OCI-LY7 (cell line): ENCODE data around the gene TMEM200A. TPM values are rescaled to one million over a fixed set of nuclear protein-coding genes. Genes with fewer than 3 reads are reported as not detected.

ENCODE experiments used
- BruUV-seq: library from RNA; stranded (reverse); fragments of 400-500 nt; replicated peaks from 2 replicates; lab custom pipeline; 2021; lab: Mats Ljungman, UMichigan
- CTCF ChIA-PET: fragments of 300-600 bp; sonication (Branson Sonifier 250); formaldehyde crosslinking; loops from one replicate; lab custom pipeline; 2022; ENCODE audit warnings: antibody characterized with exemption; ENCODE audit not compliant: unreplicated experiment; lab: Charles Lee
- POLR2A ChIA-PET: fragments of 300-600 bp; sonication (Branson Sonifier 250); formaldehyde crosslinking; loops from one replicate; lab custom pipeline; 2022; ENCODE audit warnings: antibody characterized with exemption; lab: Charles Lee
- DNase-seq: peaks from one replicate; pipeline ENCODE4 v3.0.0-alpha.2; 2015; ENCODE audit warnings: low spot score
- H2AFZ ChIP-seq: fragments of 200-600 bp; sonication (generic), shearing (Covaris generic); 2 replicates; pipeline ENCODE4 v1.6.1; 2014; ENCODE audit warnings: mild to moderate bottlenecking, antibody characterized with exemption, low read length, moderate library complexity
- H3K27ac ChIP-seq: fragments of 200-600 bp; sonication (generic); 2 replicates; pipeline ENCODE4 v1.5.1; 2014; ENCODE audit warnings: mixed run types, low read depth, mild to moderate bottlenecking, moderate library complexity, low read length, inconsistent platforms; ENCODE audit not compliant: poor library complexity, severe bottlenecking
- H3K36me3 ChIP-seq: fragments of 200-600 bp; sonication (generic); 2 replicates; pipeline ENCODE4 v1.6.1; 2014; ENCODE audit warnings: mild to moderate bottlenecking, antibody characterized with exemption, low read length, moderate library complexity, mixed read lengths; ENCODE audit not compliant: insufficient read depth
- H3K4me1 ChIP-seq: fragments of 200-600 bp; sonication (generic); 2 replicates; pipeline ENCODE4 v1.5.1; 2014; ENCODE audit warnings: mild to moderate bottlenecking, low read length; ENCODE audit not compliant: insufficient read depth, poor library complexity, severe bottlenecking
- H3K4me2 ChIP-seq: fragments of 200-600 bp; sonication (generic); 2 replicates; pipeline ENCODE4 v1.6.1; 2014; ENCODE audit warnings: mild to moderate bottlenecking, low read length
- H3K4me3 ChIP-seq: fragments of 200-600 bp; sonication (generic); 2 replicates; pipeline ENCODE4 v1.5.1; 2014; ENCODE audit warnings: mild to moderate bottlenecking, low read depth, low read length; ENCODE audit not compliant: poor library complexity, severe bottlenecking
- H3K79me2 ChIP-seq: fragments of 200-600 bp; sonication (generic); 2 replicates; pipeline ENCODE4 v1.6.1; 2016; ENCODE audit warnings: low read depth, mild to moderate bottlenecking, low read length, moderate library complexity, mixed read lengths; ENCODE audit not compliant: insufficient read depth
- H3K9me2 ChIP-seq: fragments of 200-600 bp; sonication (generic); 2 replicates; pipeline ENCODE4 v1.6.1; 2016; ENCODE audit warnings: mild to moderate bottlenecking, low read length, mixed read lengths; ENCODE audit not compliant: insufficient read depth
- H3K9me3 ChIP-seq: fragments of 200-600 bp; sonication (generic); 2 replicates; pipeline ENCODE4 v1.6.1; 2014; ENCODE audit warnings: mild to moderate bottlenecking, mixed run types, low read length, mixed read lengths
- H4K20me1 ChIP-seq: fragments of 200-600 bp; sonication (generic); 2 replicates; pipeline ENCODE4 v1.6.1; 2014; ENCODE audit warnings: mild to moderate bottlenecking, antibody characterized with exemption, low read length, moderate library complexity, mixed read lengths; ENCODE audit not compliant: insufficient read depth
- CTCF ChIP-seq: fragments of 200-600 bp; sonication (generic); conservative IDR thresholded peaks from 2 replicates; pipeline ENCODE4 v1.5.1; 2014; ENCODE audit warnings: mild to moderate bottlenecking, antibody characterized with exemption, low read length, moderate library complexity, mixed read lengths
- EZH2phosphoT487 ChIP-seq: fragments of 200-600 bp; sonication (generic); IDR thresholded peaks from 2 replicates; pipeline ENCODE4 v1.6.1; 2018; ENCODE audit warnings: low read depth, borderline replicate concordance, mild to moderate bottlenecking, mixed run types, antibody characterized with exemption, low read length, moderate library complexity, mixed read lengths
- intact Hi-C: fragments of 100-400 bp; cut with micrococcal nuclease; formaldehyde crosslinking; loops from one replicate; pipeline ENCODE4 v1.10.0; 2022; ENCODE audit not compliant: unreplicated experiment
- total RNA-seq, 2 experiments: library from RNA; depleted of rRNA in 1 of 2; stranded (reverse); fragments of >200 nt in 1 of 2; shearing (Covaris generic) in 1 of 2; gene quantifications; 2 replicates each; pipeline ENCODE4 v1.2.3, GENCODE V29; 2014 to 2022

Gene TMEM200A
- total RNA-seq, 2 experiments from 2014 or later, result not detected

GRCh38 chr6:130393306-130393705 lies 27.5 kb downstream of the TMEM200A start:
- intact Hi-C loops, result no loop called here
- no peak overlapping the region for H2AFZ ChIP-seq
- no TSS peak for BruUV-seq

GRCh38 chr6:130394246-130394645 lies 28.4 kb downstream of the TMEM200A start:
- no peaks in the 10 kb centered on the region for H3K4me1 ChIP-seq
- no peaks in the 10 kb centered on the region for H3K36me3 ChIP-seq
- no peaks in the 10 kb centered on the region for H3K79me2 ChIP-seq
- ChIA-PET CTCF (no interaction called here), POLR2A (interaction anchor here (0.5 to 0.8 kb wide), 2 partner anchors 26 to 1550 kb away, joined by 3 read pairs; no protein-coding TSS in a partner anchor)
- TF ChIP-seq CTCF, result no peak
- TF ChIP-seq EZH2phosphoT487, result no peak
- no peak overlapping the region for H3K27ac ChIP-seq
- intact Hi-C loops, result no loop called here
- H3K9me2 ChIP-seq, result no peaks in the 10 kb centered on the region
- DNase-seq, result no peak
- H2AFZ ChIP-seq, result no peak overlapping the region
- H3K4me2 ChIP-seq, result no peak overlapping the region
- H4K20me1 ChIP-seq, result no peaks in the 10 kb centered on the region
- no TSS peak for BruUV-seq
- no peak overlapping the region for H3K4me3 ChIP-seq
- no peaks in the 10 kb centered on the region for H3K9me3 ChIP-seq

More at GRCh38 chr6:130393306-130393705, 27.5 kb downstream of the TMEM200A start:
- ChIA-PET CTCF (no interaction called here), POLR2A (no interaction called here)
- Histone ChIP-seq H3K27ac (no peak overlapping the region), H3K36me3 (no peaks in the 10 kb centered on the region), H3K9me2 (no peaks in the 10 kb centered on the region), H3K4me3 (no peak overlapping the region), H3K4me2 (no peak overlapping the region), H3K4me1 (no peaks in the 10 kb centered on the region), H3K79me2 (no peaks in the 10 kb centered on the region), H4K20me1 (no peaks in the 10 kb centered on the region), H3K9me3 (no peaks in the 10 kb centered on the region)
- DNase-seq, result no peak
- TF ChIP-seq CTCF, result no peak
- no peak for TF ChIP-seq EZH2phosphoT487

GRCh38 chr6:130395164-130395563 lies 29.3 kb downstream of the TMEM200A start:
- intact Hi-C loops, result no loop called here
- no peak overlapping the region for H3K4me3 ChIP-seq
- no peak overlapping the region for H2AFZ ChIP-seq
- no peak overlapping the region for H3K27ac ChIP-seq
- no peaks in the 10 kb centered on the region for H3K79me2 ChIP-seq
- POLR2A ChIA-PET, result interaction anchor here (0.8 to 1.0 kb wide), 2 partner anchors 10 to 1551 kb away, joined by 3 to 6 read pairs; no protein-coding TSS in a partner anchor
- no peak overlapping the region for H3K4me2 ChIP-seq
- H3K4me1 ChIP-seq, result no peaks in the 10 kb centered on the region
- TF ChIP-seq CTCF (no peak), EZH2phosphoT487 (no peak)
- CTCF ChIA-PET, result no interaction called here
- no peaks in the 10 kb centered on the region for H3K9me3 ChIP-seq
- no peaks in the 10 kb centered on the region for H3K9me2 ChIP-seq
- H3K36me3 ChIP-seq, result no peaks in the 10 kb centered on the region
- no TSS peak for BruUV-seq
- DNase-seq, result no peak
- H4K20me1 ChIP-seq, result no peaks in the 10 kb centered on the region
